Inflammatory macrophage (primary cell): Measurements from ENCODE around the gene PIP5KL1.

ENCODE experiments used
- DNase-seq, 2 donors: peaks; one replicate each; pipeline ENCODE4 v3.0.0-alpha.2; 2020 to 2022
- total RNA-seq, 18 experiments: gene quantifications; one replicate each; lab custom pipeline; 2026; ENCODE audit warnings: mixed read lengths in 6 of 18, inconsistent platforms in 2 of 18; lab: John Stamatoyannopoulos, UW

PIP5KL1 gene, protein sequence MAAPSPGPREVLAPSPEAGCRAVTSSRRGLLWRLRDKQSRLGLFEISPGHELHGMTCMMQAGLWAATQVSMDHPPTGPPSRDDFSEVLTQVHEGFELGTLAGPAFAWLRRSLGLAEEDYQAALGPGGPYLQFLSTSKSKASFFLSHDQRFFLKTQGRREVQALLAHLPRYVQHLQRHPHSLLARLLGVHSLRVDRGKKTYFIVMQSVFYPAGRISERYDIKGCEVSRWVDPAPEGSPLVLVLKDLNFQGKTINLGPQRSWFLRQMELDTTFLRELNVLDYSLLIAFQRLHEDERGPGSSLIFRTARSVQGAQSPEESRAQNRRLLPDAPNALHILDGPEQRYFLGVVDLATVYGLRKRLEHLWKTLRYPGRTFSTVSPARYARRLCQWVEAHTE
- 0.08 to 1.3 (median 0.58) reads per million in 18 experiments for total RNA-seq

DNA sequence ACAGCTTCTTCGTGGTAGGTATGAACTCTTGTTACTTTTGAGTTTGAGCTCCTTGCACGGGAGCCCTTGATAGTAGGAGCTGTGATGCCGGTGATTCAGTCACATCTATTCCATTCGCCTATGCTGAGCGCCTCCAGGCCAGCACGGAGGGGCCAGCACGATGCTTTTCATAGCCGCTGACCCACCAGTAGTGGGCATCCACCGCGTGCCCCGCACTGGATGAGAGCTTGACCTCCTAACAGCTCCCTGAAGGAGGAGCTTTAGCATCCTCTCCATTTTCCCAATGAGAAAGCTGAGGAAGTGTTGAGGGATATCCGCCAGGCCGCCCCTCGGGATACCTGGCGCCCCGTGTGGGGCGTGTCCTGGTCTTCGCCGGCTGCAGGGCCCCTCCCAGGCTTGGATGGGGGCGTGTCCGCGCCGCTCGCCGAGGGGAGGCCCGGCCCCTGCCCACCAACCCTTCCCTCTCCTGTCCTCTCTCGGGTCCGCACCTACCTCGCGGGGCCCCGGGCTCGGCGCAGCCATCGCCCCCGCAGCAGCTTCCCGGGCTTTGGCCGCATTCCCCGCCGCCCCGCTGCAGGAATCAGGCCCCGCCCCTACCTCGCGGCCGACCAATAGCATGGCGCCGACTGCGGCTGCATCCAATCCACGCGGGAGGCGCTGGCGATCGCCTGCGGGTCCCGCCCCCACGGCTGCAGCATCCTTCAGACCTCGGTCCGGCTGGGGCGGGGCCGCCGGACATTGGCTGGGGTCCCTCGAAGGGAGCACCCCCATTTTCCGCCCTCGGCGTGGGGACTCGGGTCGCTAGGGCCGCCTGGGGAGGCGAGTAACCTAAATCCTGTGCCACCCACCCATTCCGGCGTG, at the start of gene PIP5KL1:
Gene PIP5KL1, minus strand, starts transcription at position 547 of the 861 bp plus-strand sequence. Its CDS starts 25 bp downstream, at position 522.
- DNase-seq, result peak; percentile 63 to 77

DNA sequence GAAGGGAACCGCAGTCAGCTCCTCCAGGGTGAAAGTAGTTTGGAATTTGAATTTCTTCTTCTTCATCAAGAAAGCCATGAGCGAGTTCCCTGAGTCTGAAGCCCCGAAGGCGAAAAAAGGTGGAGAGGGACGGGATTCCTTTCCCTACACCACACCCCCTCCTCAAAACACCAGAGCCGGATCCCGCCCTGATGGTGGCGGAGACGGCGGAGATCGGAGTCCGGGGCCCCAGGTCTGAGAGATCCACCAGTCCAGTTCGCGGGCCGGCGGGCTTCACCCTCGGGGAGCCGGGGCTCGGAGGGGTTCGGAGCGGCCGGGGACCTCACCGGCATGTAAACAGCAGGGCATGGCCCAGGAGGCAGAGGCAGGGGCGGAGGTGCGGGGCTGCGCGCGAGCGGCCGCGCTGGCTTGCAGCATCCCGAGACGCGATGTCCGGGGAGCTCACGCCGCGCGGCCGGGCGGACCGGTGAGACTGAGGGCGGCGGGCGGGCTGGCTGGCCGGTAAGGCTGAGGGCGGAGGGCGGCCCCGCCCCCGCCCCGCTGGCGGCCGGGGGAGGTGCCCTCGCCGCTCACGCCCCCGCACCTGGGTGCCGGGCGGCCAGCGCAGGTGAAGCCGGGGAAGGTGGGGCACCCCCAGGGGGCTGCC, 49.6 kb upstream of the PIP5KL1 start:
- DNase-seq, result no peak

DNA sequence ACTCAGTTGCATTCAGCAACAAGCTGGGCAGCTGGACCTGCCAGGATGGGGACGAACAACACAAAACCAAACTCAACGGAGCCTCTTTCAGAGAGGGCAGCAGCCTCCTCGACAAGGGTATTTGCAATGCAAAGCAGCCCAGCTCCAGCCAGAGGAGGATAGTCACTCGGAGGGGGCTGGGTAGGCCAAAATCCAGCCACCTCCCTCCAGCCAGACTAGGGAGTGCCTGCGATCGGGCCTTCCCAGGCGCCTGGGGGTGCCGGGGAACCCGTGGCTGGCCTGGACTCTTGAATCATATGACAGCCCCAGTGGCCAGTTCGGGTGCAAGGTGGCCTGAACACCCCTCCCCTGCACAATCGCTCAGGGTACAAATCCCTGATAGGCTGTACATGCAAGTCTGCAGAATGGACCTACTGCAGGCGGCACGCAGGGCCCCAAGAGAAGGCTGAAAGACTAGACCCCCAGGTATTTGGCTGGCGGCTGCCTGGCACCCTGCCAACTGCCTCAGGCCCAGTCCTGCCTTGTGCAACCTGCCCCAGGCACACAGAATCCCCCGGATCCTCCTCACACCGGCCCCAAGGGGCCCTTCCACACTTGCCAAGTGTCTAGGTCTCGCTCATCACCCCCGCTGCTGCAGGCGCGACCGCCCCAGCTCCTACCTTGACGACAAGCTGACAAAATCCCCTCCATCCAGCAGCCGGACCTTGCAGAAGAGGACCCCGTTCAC, 48.9 kb upstream of the PIP5KL1 start:
- no peak for DNase-seq

DNA sequence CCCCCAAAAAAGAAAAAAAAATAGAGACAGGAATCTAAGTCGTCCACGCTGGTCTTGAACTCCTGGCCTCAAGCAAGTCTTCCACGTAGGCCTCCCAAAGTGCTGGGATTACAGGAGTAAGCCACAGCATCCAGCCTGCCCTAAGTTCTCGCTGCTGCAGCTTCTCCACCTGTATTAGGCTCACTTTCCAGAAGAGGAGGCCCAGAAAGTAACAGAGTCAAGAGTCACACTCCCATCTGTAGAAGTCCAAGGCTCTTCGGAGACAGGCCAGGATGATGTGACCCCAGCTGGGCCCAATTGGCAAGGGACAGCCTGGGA, 48.4 kb upstream of the PIP5KL1 start:
- no peak for DNase-seq

DNA sequence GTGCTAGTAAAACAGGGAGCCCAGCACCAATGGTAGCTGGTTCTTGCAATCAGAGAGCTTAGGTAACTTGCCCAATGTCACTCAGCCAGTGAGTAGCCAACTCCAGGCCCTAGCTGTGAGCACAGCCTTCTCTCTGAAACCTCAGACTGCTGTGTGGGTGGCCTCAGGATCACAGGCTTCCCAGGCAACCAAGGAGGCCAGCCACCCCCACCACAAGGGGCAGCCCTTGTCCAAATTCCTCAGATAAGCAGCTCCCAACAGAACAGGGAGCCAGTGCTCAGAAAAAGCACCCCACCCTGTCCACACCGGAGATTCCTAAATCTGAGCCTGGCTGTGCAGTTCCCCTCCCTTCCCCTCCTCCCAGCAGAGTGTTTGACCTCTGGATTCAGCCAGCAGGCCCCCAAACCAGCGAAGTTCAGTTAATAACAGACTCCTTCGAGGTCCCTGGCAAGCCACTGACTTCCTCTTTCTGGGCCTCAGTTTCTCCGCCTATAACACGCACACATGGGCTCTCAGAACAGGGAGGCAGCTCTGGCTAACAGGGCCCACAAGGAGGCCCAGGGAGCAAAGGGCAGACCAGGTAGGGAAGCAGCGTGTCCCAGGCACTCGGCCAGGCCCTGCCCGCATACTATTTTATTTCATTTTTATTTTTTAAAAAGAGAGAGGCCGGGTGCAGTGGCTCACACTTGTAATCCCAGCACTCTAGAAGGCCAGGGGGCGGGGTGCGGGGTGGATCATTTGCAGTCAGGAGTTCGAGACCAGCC, 47.5 kb upstream of the PIP5KL1 start:
- peak; percentile 67 to 84 for DNase-seq

DNA sequence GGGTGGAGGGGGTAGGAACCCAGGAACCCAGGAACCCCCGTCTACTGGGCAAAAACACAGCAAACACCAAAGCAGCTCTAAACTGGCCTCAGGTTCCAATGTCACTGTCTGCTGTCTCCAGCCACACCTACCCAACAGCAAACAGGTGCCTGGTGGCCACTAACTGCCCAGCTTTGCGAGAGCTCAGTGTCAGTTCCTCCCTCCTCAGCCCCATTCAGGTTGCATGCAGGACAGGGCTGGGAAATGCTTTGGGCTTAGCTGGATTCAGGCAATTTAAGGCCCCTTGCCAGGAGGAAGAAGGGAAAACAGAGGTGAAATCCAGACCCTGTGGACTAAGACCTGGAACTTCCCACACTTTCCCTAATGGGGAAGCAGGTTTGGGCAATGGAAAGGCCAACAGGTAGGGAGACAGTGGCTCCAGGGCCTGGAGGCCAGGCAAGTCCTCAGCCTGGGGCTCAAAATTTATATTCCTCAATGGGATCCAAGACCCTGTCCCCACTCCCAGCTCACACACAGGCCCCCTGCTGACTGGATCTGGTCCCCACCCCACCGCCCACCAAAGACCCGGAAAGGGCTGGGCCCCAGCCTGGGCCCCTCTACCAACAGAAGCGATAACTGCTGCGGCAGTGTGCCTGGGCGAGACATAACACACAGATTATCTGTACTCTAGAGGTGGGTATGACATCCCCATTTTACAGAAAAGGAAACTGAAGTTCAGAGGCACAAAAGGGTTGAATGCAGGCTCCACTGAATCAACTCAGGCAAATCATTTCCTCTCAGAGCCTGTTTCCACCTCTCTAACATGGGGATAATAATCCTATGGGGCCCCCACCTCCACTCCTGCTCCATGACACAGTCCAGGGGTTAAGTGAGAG, 46.7 kb upstream of the PIP5KL1 start:
- no peak for DNase-seq

DNA sequence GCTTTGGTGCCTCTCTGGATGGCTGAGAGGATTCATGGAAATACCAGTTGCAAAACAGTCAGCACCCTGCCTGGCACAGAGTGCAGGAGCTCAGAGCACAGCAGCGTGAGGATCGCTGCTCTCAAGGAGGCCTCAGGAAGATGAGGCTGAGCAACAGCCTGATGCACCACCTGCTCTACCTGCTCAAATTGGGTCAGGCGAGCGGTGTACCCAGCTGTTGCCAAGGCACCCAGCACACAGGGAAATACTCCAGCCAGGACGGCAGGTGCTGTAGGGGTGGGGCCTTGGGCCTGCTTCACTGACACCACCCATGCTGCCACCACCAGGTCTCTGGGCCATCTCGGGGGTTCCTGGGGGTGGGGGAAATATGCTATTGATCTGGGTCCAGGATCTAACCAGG, 45.9 kb upstream of the PIP5KL1 start:
- no peak for DNase-seq

DNA sequence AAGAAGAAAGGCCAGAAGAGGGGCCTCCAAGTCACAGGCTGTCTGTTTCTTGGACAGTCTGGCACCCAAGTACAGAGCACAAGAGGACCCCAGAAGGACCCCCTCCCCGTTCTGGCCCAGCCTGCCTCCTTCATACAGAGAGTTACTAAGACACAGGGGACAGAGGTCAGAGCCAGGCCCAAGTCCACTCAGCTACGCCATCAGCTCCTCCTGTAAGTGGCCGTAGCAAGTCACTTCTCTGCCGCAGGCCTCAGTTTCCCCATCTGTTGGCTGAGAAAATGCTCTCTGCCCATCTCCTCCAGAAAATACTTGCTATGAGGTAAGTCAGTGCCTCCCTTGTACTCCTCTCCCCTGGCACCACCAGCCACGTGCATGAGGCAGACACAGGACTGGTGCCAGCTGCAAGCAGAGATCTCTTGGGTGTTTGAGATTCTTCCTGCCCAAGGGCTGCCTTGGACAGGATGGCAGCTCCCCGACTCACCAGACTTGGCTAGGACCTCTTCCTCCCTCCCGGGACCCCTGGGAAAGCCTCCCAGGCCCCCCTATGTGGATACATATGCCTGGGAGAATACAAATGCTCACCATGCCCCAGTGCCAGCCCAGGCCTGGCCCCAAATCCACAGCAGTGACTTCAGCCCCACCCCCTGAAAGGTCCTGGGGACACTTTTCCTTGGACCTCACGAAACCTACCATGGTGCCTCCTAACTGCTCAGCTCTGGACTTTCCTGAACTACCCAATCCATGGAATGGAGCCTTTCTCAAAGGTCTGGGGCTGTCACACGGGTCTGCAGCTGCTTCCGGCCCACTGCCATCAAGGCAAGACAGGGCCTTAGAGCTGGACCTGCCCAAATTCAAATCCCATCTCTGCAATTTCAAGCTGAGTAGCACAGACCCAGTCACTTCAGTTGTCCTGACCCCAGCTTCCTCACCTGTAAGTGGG, 45.1 kb upstream of the PIP5KL1 start:
- no peak for DNase-seq

DNA sequence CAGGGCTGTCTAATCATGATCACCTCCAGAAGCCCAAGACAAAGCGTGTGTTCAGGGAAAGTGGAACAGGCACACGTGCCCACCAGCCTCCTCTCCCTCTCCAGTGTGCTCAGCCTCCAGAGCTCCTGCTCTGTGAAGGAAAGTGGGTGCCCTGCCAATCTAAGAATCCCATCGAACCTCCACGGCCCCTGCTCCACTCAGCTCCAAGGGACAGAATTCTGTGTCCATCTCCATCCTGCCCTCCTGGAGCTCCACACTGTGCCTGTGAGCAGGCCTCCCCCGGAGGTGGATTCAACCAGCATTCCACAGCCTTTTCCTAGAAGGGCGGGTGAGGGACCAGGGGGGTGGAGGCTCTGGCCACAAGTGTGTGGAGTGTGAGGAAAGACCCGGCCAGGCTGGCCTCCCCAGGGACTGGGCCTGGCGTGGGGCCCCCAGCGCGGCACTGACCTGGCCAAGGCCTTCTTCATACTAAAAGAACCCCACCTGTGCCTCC, 44.2 kb upstream of the PIP5KL1 start:
- no peak for DNase-seq

DNA sequence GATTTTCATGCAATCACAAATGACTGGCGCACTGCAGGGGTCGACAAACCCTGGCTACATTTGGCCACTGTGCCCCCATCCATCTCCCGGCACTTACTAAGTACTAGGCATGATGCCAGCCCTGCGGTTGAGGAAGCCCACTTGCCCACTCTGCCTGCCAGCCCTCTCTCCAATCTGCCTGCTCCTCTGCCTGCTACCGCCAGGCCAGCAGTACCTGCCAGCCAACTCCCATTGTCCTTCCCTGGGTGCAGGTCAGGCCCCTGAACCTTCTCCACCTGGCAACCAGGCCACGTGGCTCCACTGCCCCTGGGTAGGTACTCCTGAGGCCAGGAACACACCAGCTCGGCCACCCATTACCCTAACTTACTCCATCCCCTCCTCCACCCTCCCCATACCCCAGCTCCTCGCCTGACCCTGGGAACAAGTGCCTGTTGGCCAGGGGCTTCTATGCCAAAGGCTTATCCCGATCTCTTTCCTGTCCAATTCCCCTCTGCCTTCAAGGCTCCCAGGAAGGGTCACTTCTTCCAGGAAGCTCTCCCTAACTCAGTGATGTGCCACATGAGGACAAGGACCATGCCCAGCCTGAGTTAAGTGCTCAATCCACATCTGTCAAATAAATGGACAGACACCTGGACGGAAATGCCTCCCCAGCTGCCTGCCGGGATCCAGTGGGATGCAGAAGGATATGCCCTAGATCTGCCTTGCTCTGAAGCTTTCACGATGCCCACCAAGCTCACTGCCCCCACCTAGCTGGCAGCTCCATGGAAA, 43.6 kb upstream of the PIP5KL1 start:
- no peak for DNase-seq

DNA sequence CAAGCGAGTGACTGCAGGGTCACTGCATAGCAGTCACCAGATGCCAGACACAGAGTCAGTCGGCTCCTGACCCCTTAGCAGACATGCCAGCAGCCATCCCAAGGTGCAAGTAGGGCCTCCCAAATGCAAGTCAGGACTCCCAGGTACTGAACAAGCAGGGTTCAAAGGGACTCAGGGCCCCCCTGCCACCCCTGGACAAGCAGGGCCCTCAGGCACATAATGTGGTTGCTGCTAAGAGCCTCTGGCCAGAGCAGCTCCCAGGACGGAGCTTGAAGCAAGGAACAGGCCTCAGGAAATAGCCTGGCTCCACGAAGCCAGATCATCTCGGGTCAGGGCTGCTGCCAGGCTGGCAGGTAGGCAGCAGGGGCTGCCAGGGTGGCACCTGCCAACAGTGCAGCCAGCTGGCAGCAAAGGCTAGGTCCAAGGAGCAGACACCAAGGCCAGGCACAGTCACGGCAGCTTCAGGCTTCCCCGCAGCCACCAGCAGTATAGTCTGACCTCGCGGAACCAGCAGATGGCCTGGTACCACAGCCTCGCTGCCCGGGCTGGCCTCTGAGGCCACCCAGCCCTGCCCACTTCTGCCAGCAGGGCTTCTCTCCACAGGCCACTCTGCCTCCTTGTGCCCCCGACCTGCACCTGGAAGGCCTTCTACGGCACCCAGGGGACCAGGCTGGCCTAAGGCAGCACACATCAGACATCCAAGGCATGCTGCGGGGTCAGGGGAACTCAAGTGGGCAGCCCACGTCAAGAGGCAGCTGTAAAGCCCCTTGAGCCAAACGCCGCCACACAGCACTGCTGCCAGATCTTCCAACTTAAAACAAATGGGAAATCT, 42.8 kb upstream of the PIP5KL1 start:
- DNase-seq, result no peak

DNA sequence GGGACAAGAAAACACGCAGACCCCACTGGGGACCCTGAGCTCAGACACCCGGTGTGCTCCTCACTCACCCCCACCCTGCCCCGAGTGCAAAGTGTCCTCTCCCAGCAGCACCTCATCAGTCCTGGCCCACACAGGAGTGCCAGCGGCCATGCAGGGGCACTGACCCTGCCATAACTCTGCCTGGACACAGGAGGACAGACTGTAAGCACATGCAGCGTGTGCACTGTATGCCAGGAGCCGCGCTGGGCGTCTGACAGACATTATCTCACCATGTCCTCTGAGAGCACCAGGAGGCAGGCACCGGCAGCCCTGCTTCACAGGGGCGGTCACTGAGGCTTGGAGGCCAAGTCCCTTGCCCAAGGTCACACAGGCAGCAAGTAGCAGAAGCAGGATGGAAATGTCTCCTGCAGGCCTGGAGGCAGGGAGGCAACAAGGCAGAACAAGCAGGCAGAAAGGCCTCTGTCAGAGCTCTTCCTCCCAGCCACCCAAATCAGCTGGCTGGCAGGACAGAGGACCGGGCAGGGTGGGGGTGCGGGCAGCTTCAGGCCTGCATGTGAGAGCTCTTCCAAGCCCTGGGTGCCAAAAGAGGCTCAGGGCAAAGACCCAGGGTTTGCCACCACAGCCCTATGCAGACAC, 41.8 kb upstream of the PIP5KL1 start:
- DNase-seq, result no peak

DNA sequence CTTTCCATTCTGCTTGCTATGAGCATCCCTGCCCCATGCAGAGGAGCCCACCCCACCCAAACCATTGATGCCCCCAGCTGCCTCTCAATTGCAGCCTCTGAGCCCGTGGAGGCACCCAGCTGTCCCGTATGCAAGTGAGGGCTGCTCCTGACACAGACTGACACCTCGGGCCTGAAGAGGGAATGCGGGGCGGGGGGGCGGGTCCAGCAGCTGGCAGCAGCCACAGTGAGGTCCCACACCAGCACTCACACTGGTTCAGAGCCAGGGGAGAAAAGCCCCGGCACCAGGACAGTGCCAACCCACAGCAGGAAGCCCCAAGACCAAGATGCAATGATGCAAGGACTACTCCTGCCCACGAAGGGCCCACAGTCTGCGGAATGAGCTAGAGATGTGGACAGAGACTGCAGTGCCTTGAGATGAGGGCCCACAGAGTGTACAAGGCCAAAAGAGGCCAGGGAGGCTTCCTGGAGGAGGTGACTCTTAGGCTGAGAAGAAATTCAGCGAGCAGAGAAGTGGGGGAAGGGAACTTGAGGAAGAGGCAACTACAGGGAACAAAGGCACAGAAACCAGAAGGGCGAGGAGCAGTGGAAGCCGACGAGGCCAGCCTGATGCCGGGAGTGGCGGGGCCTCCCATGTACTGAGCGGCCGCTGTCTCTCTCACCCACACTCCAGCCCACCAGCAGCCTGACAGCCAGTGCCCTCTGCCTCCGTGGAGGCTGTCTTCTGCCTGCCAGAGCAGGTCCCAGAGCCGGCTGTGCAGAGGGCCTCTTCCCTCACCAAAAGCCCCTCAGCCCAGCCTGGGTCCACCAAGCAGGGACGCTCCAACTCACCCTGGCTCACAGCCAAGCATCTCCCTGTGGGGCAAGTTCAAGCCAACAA, 41.0 kb upstream of the PIP5KL1 start:
- DNase-seq, result peak; percentile 69 to 88

DNA sequence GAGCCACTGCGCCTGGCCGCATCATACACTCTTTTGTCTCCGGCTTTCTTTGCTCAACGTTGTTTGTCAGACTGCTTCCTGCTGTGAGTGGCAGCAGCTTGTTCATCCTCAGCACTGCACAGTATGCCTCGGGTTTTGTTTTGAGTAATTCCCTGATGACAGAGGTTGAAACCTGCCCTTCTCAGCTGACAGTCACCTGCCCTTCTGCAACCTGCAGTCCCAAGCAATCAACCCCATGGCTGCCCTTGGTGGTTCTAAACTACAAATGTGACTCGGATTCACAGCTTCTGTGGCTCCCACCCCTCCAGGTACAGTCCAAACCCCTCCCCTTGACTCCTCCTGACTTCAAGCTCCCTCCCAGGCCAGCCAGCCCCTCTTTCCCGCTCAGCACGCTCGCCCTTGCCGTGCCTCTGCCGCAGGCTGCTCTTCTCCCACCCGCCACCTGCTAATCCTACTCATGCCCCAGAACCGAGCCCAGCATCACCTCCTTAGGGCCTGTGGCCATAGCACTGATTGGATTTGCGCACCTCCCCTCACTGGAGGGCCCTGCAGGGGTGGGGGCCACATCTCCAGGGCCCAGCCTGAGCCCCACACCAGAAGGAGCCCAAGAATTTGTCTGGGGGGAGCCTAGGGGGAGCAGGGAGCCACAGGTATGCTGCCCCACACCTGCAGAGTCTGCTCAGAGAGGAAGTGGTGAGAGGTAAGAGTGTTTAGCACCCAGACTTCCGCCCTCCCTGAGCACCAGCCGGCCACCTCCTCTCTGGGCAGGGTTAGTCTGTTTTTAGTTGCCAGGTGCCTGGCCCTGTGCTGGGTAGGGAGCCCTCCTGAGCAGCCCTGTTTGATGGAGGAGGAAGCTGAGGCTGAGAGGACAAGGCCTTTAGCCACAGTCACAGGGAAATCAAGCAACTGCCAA, 40.1 kb upstream of the PIP5KL1 start:
- no peak for DNase-seq
